ENCODE results near the gene ASTL.

The ASTL gene

GRCh38 chr2:96159084-96159830 is 21.0 kb upstream of the ASTL start:
- peak; percentile 43 for DNase-seq (ENCODE audit: low spot score)

- no peak for DNase-seq (ENCODE audit: low spot score)
Observed at GRCh38 chr2:96158554-96158940, 20.2 kb upstream of the ASTL start.

- peak; percentile 76 for DNase-seq (ENCODE audit: low spot score)
Observed at GRCh38 chr2:96157649-96158553, 19.6 kb upstream of the ASTL start.

- no peak for DNase-seq (ENCODE audit: low spot score)
Observed at GRCh38 chr2:96156926-96157648, 18.8 kb upstream of the ASTL start.

GRCh38 chr2:96156011-96156820 is 17.9 kb upstream of the ASTL start:
- no peak for DNase-seq (ENCODE audit: low spot score)

- DNase-seq (ENCODE audit: low spot score): no peak
Observed at GRCh38 chr2:96154506-96155380, 16.4 kb upstream of the ASTL start.

GRCh38 chr2:96153991-96154431 is 15.7 kb upstream of the ASTL start:
- no peak for DNase-seq (ENCODE audit: low spot score)

- DNase-seq (ENCODE audit: low spot score): no peak
Observed at GRCh38 chr2:96153291-96153713, 15.0 kb upstream of the ASTL start.

GRCh38 chr2:96152304-96153161 is 14.2 kb upstream of the ASTL start:
- no peak for DNase-seq (ENCODE audit: low spot score)

- DNase-seq (ENCODE audit: low spot score): no peak
Observed at GRCh38 chr2:96151595-96152303, 13.4 kb upstream of the ASTL start.

- no peak for DNase-seq (ENCODE audit: low spot score)
Observed at GRCh38 chr2:96150791-96151594, 12.7 kb upstream of the ASTL start.

- no peak for DNase-seq (ENCODE audit: low spot score)
Observed at GRCh38 chr2:96150007-96150640, 11.8 kb upstream of the ASTL start.

GRCh38 chr2:96148410-96149217 is 10.3 kb upstream of the ASTL start:
- peak; percentile 92 for DNase-seq (ENCODE audit: low spot score)

GRCh38 chr2:96147593-96148201 is 9.4 kb upstream of the ASTL start:
- no peak for DNase-seq (ENCODE audit: low spot score)

GRCh38 chr2:96146881-96147592 is 8.7 kb upstream of the ASTL start:
- no peak for DNase-seq (ENCODE audit: low spot score)
